ENCODE measurements around the gene OR52H1. TPM values are rescaled to one million over a fixed set of nuclear protein-coding genes. Genes with fewer than 3 reads are reported as not detected.

The OR52H1 gene
- total RNA-seq, 3 donors from 2014 or later: 0.96 to 2.0 (median 1.8) TPM

DNA sequence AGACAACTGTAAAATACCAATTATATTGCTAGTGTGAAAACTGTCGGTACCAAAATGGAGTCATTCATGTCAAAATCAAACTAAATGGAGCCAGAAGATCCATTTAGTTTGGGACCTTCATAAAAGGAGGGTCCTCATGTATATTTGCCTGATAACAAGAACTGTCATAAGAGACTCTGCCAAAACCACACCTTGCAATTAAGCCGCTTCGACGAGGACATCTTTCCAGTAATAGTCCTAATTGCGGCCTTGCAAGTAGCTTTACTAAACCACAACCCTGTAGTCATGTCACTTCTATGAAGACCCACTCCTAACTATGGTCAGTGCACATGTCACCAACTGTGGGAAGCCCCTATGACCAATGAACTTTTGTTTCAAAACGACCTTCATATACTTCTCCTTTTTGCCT lies 47.9 kb downstream of the OR52H1 start:
- TF ChIP-seq POLR2AphosphoS5 (IDR thresholded peaks at IDR 0.05) (no peak), POLR2A (IDR thresholded peaks at IDR 0.05) (no peak)
- TF ChIP-seq, protein P1, sequence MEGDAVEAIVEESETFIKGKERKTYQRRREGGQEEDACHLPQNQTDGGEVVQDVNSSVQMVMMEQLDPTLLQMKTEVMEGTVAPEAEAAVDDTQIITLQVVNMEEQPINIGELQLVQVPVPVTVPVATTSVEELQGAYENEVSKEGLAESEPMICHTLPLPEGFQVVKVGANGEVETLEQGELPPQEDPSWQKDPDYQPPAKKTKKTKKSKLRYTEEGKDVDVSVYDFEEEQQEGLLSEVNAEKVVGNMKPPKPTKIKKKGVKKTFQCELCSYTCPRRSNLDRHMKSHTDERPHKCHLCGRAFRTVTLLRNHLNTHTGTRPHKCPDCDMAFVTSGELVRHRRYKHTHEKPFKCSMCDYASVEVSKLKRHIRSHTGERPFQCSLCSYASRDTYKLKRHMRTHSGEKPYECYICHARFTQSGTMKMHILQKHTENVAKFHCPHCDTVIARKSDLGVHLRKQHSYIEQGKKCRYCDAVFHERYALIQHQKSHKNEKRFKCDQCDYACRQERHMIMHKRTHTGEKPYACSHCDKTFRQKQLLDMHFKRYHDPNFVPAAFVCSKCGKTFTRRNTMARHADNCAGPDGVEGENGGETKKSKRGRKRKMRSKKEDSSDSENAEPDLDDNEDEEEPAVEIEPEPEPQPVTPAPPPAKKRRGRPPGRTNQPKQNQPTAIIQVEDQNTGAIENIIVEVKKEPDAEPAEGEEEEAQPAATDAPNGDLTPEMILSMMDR (IDR thresholded peaks at IDR 0.05): no peak
- Histone ChIP-seq H3K9me3 (no peaks in the 10 kb centered on the region), H3K27me3 (no peaks in the 10 kb centered on the region), H3K27ac (no peak overlapping the region), H3K4me3 (no peak overlapping the region), H3K36me3 (no peaks in the 10 kb centered on the region), H3K4me1 (no peaks in the 10 kb centered on the region)
- intact Hi-C loops (cut with DNase I; ENCODE audit: low total_unique reads): no loop called here
- DNase-seq (ENCODE audit: low spot score in 2 of 2): no peak

- TF ChIP-seq POLR2A (IDR thresholded peaks at IDR 0.05) (no peak), POLR2AphosphoS5 (IDR thresholded peaks at IDR 0.05) (no peak)
- TF ChIP-seq, protein P1 (IDR thresholded peaks at IDR 0.05): no peak
- H3K27me3 ChIP-seq: no peaks in the 10 kb centered on the region
- H3K9me3 ChIP-seq: no peaks in the 10 kb centered on the region
- no peak overlapping the region for H3K27ac ChIP-seq
- intact Hi-C loops (cut with DNase I; ENCODE audit: low total_unique reads): no loop called here
- H3K4me1 ChIP-seq: no peaks in the 10 kb centered on the region
- H3K36me3 ChIP-seq: no peaks in the 10 kb centered on the region
- DNase-seq (ENCODE audit: low spot score in 2 of 2): no peak
- H3K4me3 ChIP-seq: no peak overlapping the region
Measured at GRCh38 chr11:5499671-5500070, 48.7 kb downstream of the OR52H1 start.

Other genes starting within 250 kb of the OR52H1 start
- under 1 TPM in 1 of 3 donors, not detected in 2; 0.48 TPM for gene OR51B4, start 246.6 kb downstream of the OR52H1 start, total RNA-seq
- gene OR51B2, start 224.2 kb downstream of the OR52H1 start, total RNA-seq: 1 to 10 TPM in 1 of 3 donors, not detected in 2; 1.6 TPM
- gene OR51B5, start 205.0 kb downstream of the OR52H1 start, total RNA-seq: 1 to 10 TPM in 2 of 3 donors, under 1 TPM in 1; 0.32 to 2.3 (median 1.0) TPM
- not detected for gene OR51B6, start 197.0 kb downstream of the OR52H1 start, total RNA-seq
- gene OR51M1, start 164.7 kb downstream of the OR52H1 start, total RNA-seq: not detected
- not detected for gene OR51Q1, start 126.4 kb downstream of the OR52H1 start, total RNA-seq
- gene OR51I1, start 107.0 kb downstream of the OR52H1 start, total RNA-seq: under 1 TPM in 1 of 3 donors, not detected in 2; 0.44 TPM
- not detected for gene OR51I2, start 99.2 kb downstream of the OR52H1 start, total RNA-seq
- gene OR52D1, start 59.9 kb downstream of the OR52H1 start, total RNA-seq: not detected
- gene UBQLN3, start 38.6 kb downstream of the OR52H1 start, total RNA-seq: under 1 TPM; 0.32 to 0.88 (median 0.66) TPM
- gene UBQLNL, start 31.8 kb downstream of the OR52H1 start, total RNA-seq: 1 to 10 TPM; 1.1 to 2.3 (median 1.3) TPM
- gene OR52B6, start 32.3 kb upstream of the OR52H1 start, total RNA-seq: not detected
- gene TRIM6, start 48.1 kb upstream of the OR52H1 start, total RNA-seq: 1 to 10 TPM; 2.2 to 6.1 (median 2.6) TPM
- 10 to 100 TPM in 2 of 3 donors, 1 to 10 TPM in 1; 5.9 to 12.1 (median 10.9) TPM for gene TRIM34, start 76.5 kb upstream of the OR52H1 start, total RNA-seq
- gene TRIM5, start 136.5 kb upstream of the OR52H1 start, total RNA-seq: 10 to 100 TPM; 17.1 to 34.4 (median 28.5) TPM
- 10 to 100 TPM; 59.7 to 90.3 (median 62.3) TPM for gene TRIM22, start 141.2 kb upstream of the OR52H1 start, total RNA-seq
- under 1 TPM in 1 of 3 donors, not detected in 2; 0.44 TPM for gene OR56B1, start 187.9 kb upstream of the OR52H1 start, total RNA-seq
- not detected for gene OR52N4, start 205.7 kb upstream of the OR52H1 start, total RNA-seq
- gene OR52N5, start 234.8 kb upstream of the OR52H1 start, total RNA-seq: under 1 TPM in 1 of 3 donors, not detected in 2; 0.29 TPM
- gene OR52N1, start 242.7 kb upstream of the OR52H1 start, total RNA-seq: under 1 TPM in 2 of 3 donors, not detected in 1; under 0.01 to 0.73 TPM

Data from breast epithelium (tissue), 4 donors.